ENCODE measurements around the gene CKAP5. TPM values are rescaled to one million over a fixed set of nuclear protein-coding genes. Genes with fewer than 3 reads are reported as not detected.

Gene CKAP5
- 10 to 100 TPM; 29.3 to 36.2 (median 31.3) TPM for total RNA-seq

- peak; percentile 88 to 98 for DNase-seq (ENCODE audit: low spot score in 2 of 2)
- TF ChIP-seq, protein P1, sequence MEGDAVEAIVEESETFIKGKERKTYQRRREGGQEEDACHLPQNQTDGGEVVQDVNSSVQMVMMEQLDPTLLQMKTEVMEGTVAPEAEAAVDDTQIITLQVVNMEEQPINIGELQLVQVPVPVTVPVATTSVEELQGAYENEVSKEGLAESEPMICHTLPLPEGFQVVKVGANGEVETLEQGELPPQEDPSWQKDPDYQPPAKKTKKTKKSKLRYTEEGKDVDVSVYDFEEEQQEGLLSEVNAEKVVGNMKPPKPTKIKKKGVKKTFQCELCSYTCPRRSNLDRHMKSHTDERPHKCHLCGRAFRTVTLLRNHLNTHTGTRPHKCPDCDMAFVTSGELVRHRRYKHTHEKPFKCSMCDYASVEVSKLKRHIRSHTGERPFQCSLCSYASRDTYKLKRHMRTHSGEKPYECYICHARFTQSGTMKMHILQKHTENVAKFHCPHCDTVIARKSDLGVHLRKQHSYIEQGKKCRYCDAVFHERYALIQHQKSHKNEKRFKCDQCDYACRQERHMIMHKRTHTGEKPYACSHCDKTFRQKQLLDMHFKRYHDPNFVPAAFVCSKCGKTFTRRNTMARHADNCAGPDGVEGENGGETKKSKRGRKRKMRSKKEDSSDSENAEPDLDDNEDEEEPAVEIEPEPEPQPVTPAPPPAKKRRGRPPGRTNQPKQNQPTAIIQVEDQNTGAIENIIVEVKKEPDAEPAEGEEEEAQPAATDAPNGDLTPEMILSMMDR (IDR thresholded peaks at IDR 0.05): no peak
- no peak for TF ChIP-seq POLR2A (IDR thresholded peaks at IDR 0.05)
- WGBS, 2 donors: 0 to 1% methylated on average over 41 to 65 of the region's 83 CpGs
- intact Hi-C loops (cut with DNase I; ENCODE audit: low total_unique reads): no loop called here
- peak within 1 kb of the TSS; percentile 95 for H3K4me3 ChIP-seq (ENCODE audit: low read depth, poor library complexity, severe bottlenecking)
Observed at GRCh38 chr11:46845740-46846509, at the start of gene CKAP5. Gene CKAP5, minus strand, starts transcription at chr11:46846280. Its CDS starts 25,049 bp downstream, at chr11:46821231.

DNA sequence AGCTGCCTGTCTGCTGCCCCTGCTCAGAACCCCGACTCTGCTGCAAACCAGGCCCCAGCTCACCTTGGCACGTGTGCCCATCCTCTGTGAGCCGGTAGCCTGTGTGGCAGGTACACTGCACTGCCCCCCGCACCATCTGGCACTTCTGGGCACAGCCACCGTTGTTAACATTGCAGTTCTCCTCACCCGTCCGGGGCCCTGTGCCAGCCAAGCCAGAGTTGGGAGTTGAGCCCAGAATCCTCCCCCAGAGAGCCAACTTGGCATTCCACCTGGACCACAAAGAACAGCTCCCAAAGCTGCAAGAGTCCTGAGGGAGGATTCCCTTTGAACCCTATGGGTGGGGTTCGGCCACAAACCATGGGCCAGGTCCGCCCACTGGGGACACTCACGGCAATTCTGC lies 49.7 kb upstream of the CKAP5 start:
- no peak overlapping the region for H3K4me3 ChIP-seq (ENCODE audit: low read depth, poor library complexity, severe bottlenecking)
- WGBS, 2 donors: 31 to 64% methylated on average over 5 to 9 of the region's 10 CpGs
- DNase-seq (ENCODE audit: low spot score in 2 of 2): no peak
- intact Hi-C loops (cut with DNase I; ENCODE audit: low total_unique reads): no loop called here
- no peak for TF ChIP-seq POLR2A (IDR thresholded peaks at IDR 0.05)
- TF ChIP-seq, protein P1 (IDR thresholded peaks at IDR 0.05): no peak

- TF ChIP-seq, protein P1 (IDR thresholded peaks at IDR 0.05): no peak
- TF ChIP-seq POLR2A (IDR thresholded peaks at IDR 0.05): no peak
- no peak for DNase-seq (ENCODE audit: low spot score in 2 of 2)
- no peak overlapping the region for H3K4me3 ChIP-seq (ENCODE audit: low read depth, poor library complexity, severe bottlenecking)
- WGBS, 2 donors: 90 to 96% methylated on average over 10 of the region's 10 CpGs
- intact Hi-C loops (cut with DNase I; ENCODE audit: low total_unique reads): no loop called here
Observed at GRCh38 chr11:46894961-46895360, 48.9 kb upstream of the CKAP5 start.

GRCh38 chr11:46894506-46894905 lies 48.4 kb upstream of the CKAP5 start:
- intact Hi-C loops (cut with DNase I; ENCODE audit: low total_unique reads): no loop called here
- WGBS, 2 donors: 93 to 97% methylated on average over 16 of the region's 16 CpGs
- no peak for DNase-seq (ENCODE audit: low spot score in 2 of 2)
- no peak overlapping the region for H3K4me3 ChIP-seq (ENCODE audit: low read depth, poor library complexity, severe bottlenecking)
- TF ChIP-seq POLR2A (IDR thresholded peaks at IDR 0.05): no peak
- TF ChIP-seq, protein P1 (IDR thresholded peaks at IDR 0.05): no peak

DNA sequence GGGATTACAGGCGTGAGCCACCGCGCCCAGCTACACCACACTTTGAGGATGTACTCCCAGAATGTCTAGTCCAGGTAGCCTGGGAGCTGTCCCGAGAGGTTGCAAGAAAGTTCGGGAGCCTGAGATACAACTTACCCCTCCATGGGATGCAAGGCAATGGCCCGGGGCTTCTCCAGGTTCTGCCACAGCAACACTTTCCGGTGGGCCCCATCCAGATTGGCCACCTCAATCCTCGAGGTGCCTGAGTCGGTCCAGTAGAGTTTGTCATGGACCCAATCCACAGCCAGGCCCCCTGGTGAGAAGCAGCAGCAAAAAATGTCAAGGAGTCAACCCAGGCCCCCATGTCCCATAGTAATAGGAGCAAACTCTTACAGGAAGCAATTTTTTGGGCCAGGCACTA lies 46.8 kb upstream of the CKAP5 start:
- WGBS, 2 donors: 87 to 92% methylated on average over 5 to 9 of the region's 9 CpGs
- TF ChIP-seq, protein P1 (IDR thresholded peaks at IDR 0.05): no peak
- no peak for TF ChIP-seq POLR2A (IDR thresholded peaks at IDR 0.05)
- no peak overlapping the region for H3K4me3 ChIP-seq (ENCODE audit: low read depth, poor library complexity, severe bottlenecking)
- intact Hi-C loops (cut with DNase I; ENCODE audit: low total_unique reads): no loop called here
- no peak for DNase-seq (ENCODE audit: low spot score in 2 of 2)

Data from lower leg skin (tissue), 4 donors.